Lower leg skin (tissue), 3 donors: ENCODE data around the gene SNTG2.

Source experiments
- CTCF ChIP-seq, 3 donors: fragments of 450-650 bp; IDR thresholded peaks; one replicate each; pipeline ENCODE4 v1.5.1; 2016; ENCODE audit warnings: antibody characterized with exemption in 3 of 3, mild to moderate bottlenecking in 3 of 3, moderate library complexity in 2 of 3
- POLR2A ChIP-seq, 2 donors: fragments of 450-650 bp; IDR thresholded peaks; one replicate each; pipeline ENCODE4 v1.6.1; 2016 to 2017; ENCODE audit warnings: antibody characterized with exemption in 2 of 2, mild to moderate bottlenecking in 1 of 2, moderate library complexity in 1 of 2

GRCh38 chr2:1141079-1141478 lies 190.4 kb downstream of the SNTG2 start:
- TF ChIP-seq CTCF (IDR thresholded peaks at IDR 0.05) (no peak), POLR2A (IDR thresholded peaks at IDR 0.05) (no peak)
